ENCODE data around the gene VEGFA.

- TF ChIP-seq POLR2A (IDR thresholded peaks at IDR 0.05) (no peak), CTCF (IDR thresholded peaks at IDR 0.05) (no peak), POLR2AphosphoS5 (IDR thresholded peaks at IDR 0.05) (no peak)
Observed at GRCh38 chr6:43738267-43738676, 31.7 kb upstream of the VEGFA start.
